Gastrocnemius medialis (tissue), 4 donors: ENCODE results near the gene REXO5.
"Not testable (repeated sequence)": the region's sequence is repeated elsewhere in the genome, so short reads cannot be mapped to it uniquely, and the experiment has no call there.

Experiments used
- POLR2A ChIP-seq, 2 donors: fragments of 450-650 bp; IDR thresholded peaks; one replicate each; pipeline ENCODE4 v1.6.1; 2017; ENCODE audit warnings: antibody characterized with exemption in 2 of 2, mild to moderate bottlenecking in 2 of 2, moderate library complexity in 2 of 2
- TF ChIP-seq, protein P1 (sequence below), 5 experiments: fragments of 450-650 bp in 3 of 5; fragments of 200-600 bp in 2 of 5; sonication (generic) in 2 of 5; IDR thresholded peaks in 4 of 5; conservative IDR thresholded peaks in 1 of 5; 1 replicate in 4 of 5; 2 replicates in 1 of 5; pipeline ENCODE4 v1.5.1; 2016 to 2019; ENCODE audit warnings: antibody characterized with exemption in 5 of 5, mild to moderate bottlenecking in 3 of 5, moderate library complexity in 3 of 5

DNA sequence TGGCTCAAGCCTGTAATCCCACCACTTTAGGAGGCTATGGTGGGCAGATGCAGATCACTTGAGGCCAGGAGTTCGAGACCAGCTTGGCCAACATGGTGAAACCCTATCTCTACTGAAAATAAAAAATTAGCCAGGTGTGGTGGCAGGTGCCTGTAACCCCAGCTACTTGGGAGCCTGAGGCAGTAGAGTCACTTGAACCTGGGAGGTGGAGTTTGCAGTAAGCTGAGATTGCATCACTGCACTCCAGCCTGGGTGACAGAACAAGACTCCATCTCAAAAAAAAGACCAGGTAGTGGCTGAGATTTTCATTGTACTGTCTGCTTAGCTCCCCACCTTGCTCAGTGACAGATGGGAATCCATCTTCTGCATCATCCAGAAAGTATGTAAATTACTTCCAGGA is 41.9 kb upstream of the REXO5 start:
- TF ChIP-seq, protein P1, sequence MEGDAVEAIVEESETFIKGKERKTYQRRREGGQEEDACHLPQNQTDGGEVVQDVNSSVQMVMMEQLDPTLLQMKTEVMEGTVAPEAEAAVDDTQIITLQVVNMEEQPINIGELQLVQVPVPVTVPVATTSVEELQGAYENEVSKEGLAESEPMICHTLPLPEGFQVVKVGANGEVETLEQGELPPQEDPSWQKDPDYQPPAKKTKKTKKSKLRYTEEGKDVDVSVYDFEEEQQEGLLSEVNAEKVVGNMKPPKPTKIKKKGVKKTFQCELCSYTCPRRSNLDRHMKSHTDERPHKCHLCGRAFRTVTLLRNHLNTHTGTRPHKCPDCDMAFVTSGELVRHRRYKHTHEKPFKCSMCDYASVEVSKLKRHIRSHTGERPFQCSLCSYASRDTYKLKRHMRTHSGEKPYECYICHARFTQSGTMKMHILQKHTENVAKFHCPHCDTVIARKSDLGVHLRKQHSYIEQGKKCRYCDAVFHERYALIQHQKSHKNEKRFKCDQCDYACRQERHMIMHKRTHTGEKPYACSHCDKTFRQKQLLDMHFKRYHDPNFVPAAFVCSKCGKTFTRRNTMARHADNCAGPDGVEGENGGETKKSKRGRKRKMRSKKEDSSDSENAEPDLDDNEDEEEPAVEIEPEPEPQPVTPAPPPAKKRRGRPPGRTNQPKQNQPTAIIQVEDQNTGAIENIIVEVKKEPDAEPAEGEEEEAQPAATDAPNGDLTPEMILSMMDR (IDR thresholded peaks at IDR 0.05 in 4 of 5, conservative IDR thresholded peaks at IDR 0.05 in 1 of 5), result not testable (repeated sequence)
- TF ChIP-seq POLR2A (IDR thresholded peaks at IDR 0.05), result not testable (repeated sequence)
